ENCODE data around the gene MTREX. TPM values are rescaled to one million over a fixed set of nuclear protein-coding genes. Genes with fewer than 3 reads are reported as not detected.

Gene MTREX
- total RNA-seq, 3 donors from 2014 or later = 52.5 to 63.3 (median 57.8) TPM

- H3K4me3 ChIP-seq = no peak overlapping the region
- TF ChIP-seq CTCF (IDR thresholded peaks at IDR 0.05) = no peak
- ATAC-seq = no peak
- H3K4me1 ChIP-seq (ENCODE audit: low read depth) = no peaks in the 10 kb centered on the region
- DNase-seq = no peak
- H3K9me3 ChIP-seq = no peaks in the 10 kb centered on the region
- intact Hi-C loops (cut with DNase I, micrococcal nuclease) = no loop called here
- no peaks in the 10 kb centered on the region for H3K36me3 ChIP-seq (ENCODE audit: low read depth)
Measured at GRCh38 chr5:55364537-55365055, 56.8 kb downstream of the MTREX start.

GRCh38 chr5:55370291-55370925 is 62.6 kb downstream of the MTREX start:
- no peak overlapping the region for H3K4me3 ChIP-seq
- no peak for TF ChIP-seq CTCF (IDR thresholded peaks at IDR 0.05)
- H3K36me3 ChIP-seq (ENCODE audit: low read depth) = no peaks in the 10 kb centered on the region
- H3K4me1 ChIP-seq (ENCODE audit: low read depth) = peaks cover 10% of the 10 kb centered on the region
- intact Hi-C loops (cut with DNase I, micrococcal nuclease) = no loop called here
- peaks cover 8% of the 10 kb centered on the region for H3K9me3 ChIP-seq
- peak; percentile 76 for ATAC-seq
- DNase-seq = no peak

- H3K36me3 ChIP-seq (ENCODE audit: low read depth) = no peaks in the 10 kb centered on the region
- peak; percentile 85 for ATAC-seq
- H3K9me3 ChIP-seq = peaks cover 8% of the 10 kb centered on the region
- no peak for DNase-seq
- intact Hi-C loops (cut with DNase I, micrococcal nuclease) = no loop called here
- TF ChIP-seq CTCF (IDR thresholded peaks at IDR 0.05) = no peak
- H3K4me3 ChIP-seq = no peak overlapping the region
- peaks cover 10% of the 10 kb centered on the region for H3K4me1 ChIP-seq (ENCODE audit: low read depth)
Measured at GRCh38 chr5:55371145-55371544, 63.4 kb downstream of the MTREX start.

- Histone ChIP-seq H3K4me1 (ENCODE audit: low read depth) (peaks cover 10% of the 10 kb centered on the region), H3K4me3 (no peak overlapping the region), H3K36me3 (ENCODE audit: low read depth) (no peaks in the 10 kb centered on the region), H3K9me3 (peaks cover 8% of the 10 kb centered on the region)
- no peak for TF ChIP-seq CTCF (IDR thresholded peaks at IDR 0.05)
- intact Hi-C loops (cut with DNase I, micrococcal nuclease) = no loop called here
- peak; percentile 53 for ATAC-seq
- no peak for DNase-seq
Measured at GRCh38 chr5:55372130-55372925, 64.5 kb downstream of the MTREX start.

GRCh38 chr5:55377810-55378209 is 70.0 kb downstream of the MTREX start:
- ATAC-seq = no peak
- no peaks in the 10 kb centered on the region for H3K4me1 ChIP-seq (ENCODE audit: low read depth)
- TF ChIP-seq CTCF (IDR thresholded peaks at IDR 0.05) = no peak
- DNase-seq = no peak
- H3K9me3 ChIP-seq = peaks cover 13% of the 10 kb centered on the region
- intact Hi-C loops (cut with DNase I, micrococcal nuclease) = no loop called here
- no peak overlapping the region for H3K4me3 ChIP-seq
- H3K36me3 ChIP-seq (ENCODE audit: low read depth) = no peaks in the 10 kb centered on the region

All from mucosa of descending colon (tissue), 3 donors.